BE2C (cell line): ENCODE data around the gene MRGPRE. TPM values are rescaled to one million over a fixed set of nuclear protein-coding genes. Genes with fewer than 3 reads are reported as not detected.
"Not testable (repeated sequence)": the region's sequence is repeated elsewhere in the genome, so short reads cannot be mapped to it uniquely, and the experiment has no call there.

Experiments used
- DNase-seq: peaks from one replicate; pipeline ENCODE4 v3.0.0-alpha.2; 2020
- H3K27me3 ChIP-seq: fragments of 250-450 bp; sonication (Bioruptor Pico); 2 replicates; pipeline ENCODE4 v1.5.1; 2020; ENCODE audit warnings: mild to moderate bottlenecking
- H3K36me3 ChIP-seq: fragments of 250-450 bp; sonication (Bioruptor Pico); 2 replicates; pipeline ENCODE4 v1.5.1; 2020; ENCODE audit warnings: mild to moderate bottlenecking
- H3K4me1 ChIP-seq: fragments of 250-450 bp; sonication (Bioruptor Pico); 2 replicates; pipeline ENCODE4 v1.5.1; 2020
- H3K4me3 ChIP-seq: 2 replicates; pipeline ENCODE4 v1.5.1; 2011; ENCODE audit warnings: low read depth, low read length
- H3K9me3 ChIP-seq: fragments of 250-450 bp; sonication (Bioruptor Pico); 2 replicates; pipeline ENCODE4 v1.5.1; 2020
- polyA plus RNA-seq: library from polyadenylated mRNA; unstranded; fragments of >200 nt; gene quantifications from one replicate; pipeline ENCODE4 v1.2.1, GENCODE V29; 2012; ENCODE audit warnings: low read depth, missing spikeins; ENCODE audit not compliant: insufficient read length, insufficient read depth
- TF ChIP-seq, protein P1 (sequence below): IDR thresholded peaks from 2 replicates; pipeline ENCODE4 v1.5.1; 2012; ENCODE audit warnings: mild to moderate bottlenecking, low read depth, low read length

The MRGPRE gene, protein sequence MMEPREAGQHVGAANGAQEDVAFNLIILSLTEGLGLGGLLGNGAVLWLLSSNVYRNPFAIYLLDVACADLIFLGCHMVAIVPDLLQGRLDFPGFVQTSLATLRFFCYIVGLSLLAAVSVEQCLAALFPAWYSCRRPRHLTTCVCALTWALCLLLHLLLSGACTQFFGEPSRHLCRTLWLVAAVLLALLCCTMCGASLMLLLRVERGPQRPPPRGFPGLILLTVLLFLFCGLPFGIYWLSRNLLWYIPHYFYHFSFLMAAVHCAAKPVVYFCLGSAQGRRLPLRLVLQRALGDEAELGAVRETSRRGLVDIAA
- 1.0 TPM for polyA plus RNA-seq

DNA sequence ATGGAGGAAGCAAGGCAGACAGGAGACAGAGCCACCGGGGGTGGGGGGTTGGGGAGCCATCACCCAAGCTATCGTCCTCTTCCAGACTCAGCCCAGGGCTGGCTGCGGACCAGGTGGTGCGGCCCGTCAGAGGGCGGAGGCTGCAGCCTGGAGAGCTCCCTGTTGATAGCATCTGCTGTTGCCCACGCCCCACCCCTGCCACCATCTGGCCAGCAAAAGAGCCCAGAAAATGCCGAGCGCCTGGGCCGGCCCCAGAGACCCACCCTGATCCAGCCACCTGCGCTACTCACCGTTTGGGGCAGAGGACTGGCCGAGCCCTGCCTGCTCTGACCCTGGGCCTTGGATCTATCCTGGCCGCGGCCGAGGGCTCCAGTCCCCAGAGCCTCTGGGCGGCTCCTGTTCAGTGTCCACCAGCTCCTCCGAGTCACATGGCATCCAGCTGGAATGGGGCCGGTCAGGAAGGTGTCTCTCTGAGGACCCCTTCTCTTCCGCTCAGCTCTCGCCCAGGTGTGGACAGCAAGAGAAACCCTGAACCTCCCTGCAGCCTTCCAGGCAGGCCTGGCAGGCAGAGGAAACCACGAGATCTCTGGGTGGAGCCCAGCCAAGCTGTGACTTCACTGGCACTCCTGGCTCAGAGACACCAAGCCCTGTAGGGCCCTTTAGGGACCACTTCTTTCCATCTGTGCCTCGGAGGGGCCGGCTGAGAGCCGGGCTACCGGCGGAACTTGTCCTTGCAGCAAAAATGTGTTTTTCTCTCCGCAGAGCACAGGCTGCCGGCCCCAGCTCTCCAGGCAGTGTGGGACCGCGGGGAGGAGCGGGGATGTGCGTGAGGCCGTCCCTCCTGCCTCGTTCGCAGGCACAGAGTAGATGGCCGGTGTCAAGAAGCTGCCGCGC, at the start of gene MRGPRE:
MRGPRE (minus strand) TSS at position 567 of the 894 bp plus-strand sequence. CDS start 3,618 bp downstream, outside the sequence.
- Histone ChIP-seq H3K4me1 (no peaks in the 10 kb centered on the region), H3K9me3 (no peaks in the 10 kb centered on the region), H3K4me3 (no peak within 1 kb of the TSS), H3K27me3 (no peaks in the 10 kb centered on the region), H3K36me3 (no peaks in the 10 kb centered on the region)
- TF ChIP-seq, protein P1, sequence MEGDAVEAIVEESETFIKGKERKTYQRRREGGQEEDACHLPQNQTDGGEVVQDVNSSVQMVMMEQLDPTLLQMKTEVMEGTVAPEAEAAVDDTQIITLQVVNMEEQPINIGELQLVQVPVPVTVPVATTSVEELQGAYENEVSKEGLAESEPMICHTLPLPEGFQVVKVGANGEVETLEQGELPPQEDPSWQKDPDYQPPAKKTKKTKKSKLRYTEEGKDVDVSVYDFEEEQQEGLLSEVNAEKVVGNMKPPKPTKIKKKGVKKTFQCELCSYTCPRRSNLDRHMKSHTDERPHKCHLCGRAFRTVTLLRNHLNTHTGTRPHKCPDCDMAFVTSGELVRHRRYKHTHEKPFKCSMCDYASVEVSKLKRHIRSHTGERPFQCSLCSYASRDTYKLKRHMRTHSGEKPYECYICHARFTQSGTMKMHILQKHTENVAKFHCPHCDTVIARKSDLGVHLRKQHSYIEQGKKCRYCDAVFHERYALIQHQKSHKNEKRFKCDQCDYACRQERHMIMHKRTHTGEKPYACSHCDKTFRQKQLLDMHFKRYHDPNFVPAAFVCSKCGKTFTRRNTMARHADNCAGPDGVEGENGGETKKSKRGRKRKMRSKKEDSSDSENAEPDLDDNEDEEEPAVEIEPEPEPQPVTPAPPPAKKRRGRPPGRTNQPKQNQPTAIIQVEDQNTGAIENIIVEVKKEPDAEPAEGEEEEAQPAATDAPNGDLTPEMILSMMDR: no peak
- DNase-seq: peak; percentile 18

DNA sequence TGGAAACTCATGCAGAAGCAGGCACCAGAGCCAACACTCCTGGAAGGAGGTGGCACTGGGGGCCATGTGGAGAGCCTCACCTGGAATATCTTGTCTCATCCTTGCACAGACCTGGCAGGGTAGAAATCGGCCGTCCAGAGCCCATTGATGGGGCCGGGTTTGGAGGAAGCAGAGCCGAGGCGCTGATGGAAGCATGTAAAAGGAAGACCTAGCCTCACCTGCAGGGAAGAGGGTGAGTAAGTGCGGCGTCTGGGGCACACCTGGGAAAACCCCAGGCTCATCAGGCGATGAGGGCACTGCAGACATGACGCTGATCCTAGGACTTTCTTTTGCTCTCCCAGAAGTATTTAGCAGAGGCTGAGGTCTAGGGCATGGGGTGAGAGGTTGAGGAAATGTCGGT, 48.9 kb upstream of the MRGPRE start:
- H3K27me3 ChIP-seq, DNase-seq, H3K9me3 ChIP-seq, H3K4me3 ChIP-seq, H3K4me1 ChIP-seq, H3K36me3 ChIP-seq: not testable (repeated sequence)

DNA sequence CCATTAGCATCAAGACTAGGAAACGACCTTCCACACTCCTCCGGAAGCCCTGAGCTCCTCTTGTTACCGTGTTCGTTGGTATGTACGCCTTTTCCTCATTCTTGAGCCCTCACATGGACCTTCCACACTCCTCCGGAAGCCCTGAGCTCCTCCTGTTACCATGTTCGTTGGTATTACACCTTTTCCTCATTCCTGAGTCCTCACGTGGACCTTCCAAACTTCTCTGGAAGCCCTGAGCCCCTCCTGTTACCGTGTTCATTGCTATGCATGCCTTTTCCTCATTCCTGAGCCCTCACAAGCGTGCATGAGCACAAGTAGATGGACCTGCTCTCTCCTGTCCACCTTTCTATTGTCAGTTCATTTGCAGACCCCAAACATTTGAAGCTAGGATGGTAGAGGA, 48.4 kb upstream of the MRGPRE start:
- not testable (repeated sequence) for DNase-seq, H3K9me3 ChIP-seq, H3K36me3 ChIP-seq, H3K27me3 ChIP-seq, H3K4me3 ChIP-seq, H3K4me1 ChIP-seq

DNA sequence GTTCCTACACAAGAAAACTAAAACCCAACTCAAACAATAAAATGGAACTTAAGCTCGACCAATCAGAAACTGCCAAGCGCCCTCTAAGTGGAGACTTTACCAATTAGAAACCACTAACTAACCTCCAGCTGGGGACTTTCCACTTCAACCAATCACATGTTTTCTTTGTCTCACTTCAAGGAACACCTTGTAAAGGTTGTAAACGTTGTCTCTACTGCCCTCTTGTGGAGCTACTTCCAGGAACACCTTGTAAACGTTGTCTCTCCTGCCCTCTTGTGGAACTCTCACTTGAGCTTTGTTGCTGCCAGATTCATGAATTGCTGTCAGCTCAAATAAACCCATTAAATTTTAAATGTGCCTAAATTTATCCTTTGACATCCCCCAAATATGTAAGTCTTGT, 46.7 kb upstream of the MRGPRE start:
- H3K27me3 ChIP-seq, H3K9me3 ChIP-seq, DNase-seq, H3K36me3 ChIP-seq, H3K4me1 ChIP-seq, H3K4me3 ChIP-seq: not testable (repeated sequence)

DNA sequence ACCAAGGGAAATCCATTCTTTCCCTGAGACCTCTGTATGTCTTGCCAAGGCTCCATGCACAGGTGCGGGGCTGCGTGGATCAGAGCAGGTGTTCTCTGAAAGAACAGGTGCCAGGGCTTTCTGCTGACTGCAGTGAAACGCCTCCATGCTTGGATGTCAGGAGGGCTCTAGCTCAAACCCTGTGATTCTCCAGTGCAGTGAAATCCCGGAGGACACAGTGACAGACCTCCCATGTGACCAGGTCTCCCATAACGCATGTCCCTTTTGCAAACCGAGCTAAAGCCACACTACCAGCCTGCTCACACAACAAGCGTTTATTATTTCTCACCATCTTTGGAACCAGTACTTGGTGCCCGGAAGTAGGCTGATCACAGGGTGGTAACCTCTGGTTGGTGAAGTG, 41.4 kb upstream of the MRGPRE start:
- H3K36me3 ChIP-seq, DNase-seq, H3K4me1 ChIP-seq, H3K4me3 ChIP-seq, H3K27me3 ChIP-seq, H3K9me3 ChIP-seq: not testable (repeated sequence)

DNA sequence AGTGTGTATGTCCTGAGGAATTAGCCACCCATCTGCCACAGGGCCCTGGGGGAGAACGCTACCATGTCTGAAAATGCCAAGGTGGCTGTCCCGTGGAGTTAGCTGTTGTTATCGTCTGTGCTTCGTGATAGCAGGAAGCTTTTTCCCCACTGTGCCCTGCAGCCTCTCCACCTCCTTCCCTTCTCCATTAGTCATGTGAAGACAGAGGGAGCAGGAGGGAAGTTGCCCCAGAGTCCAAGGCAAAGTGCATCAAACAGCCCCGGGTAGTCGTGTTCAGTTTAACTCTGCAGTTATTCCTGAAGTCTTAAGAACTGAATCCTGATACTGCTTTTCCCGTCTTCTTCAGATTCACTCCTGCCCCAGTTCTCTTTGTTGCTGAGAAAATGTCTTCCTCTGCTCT, 30.3 kb upstream of the MRGPRE start:
- not testable (repeated sequence) for H3K4me3 ChIP-seq, H3K9me3 ChIP-seq, H3K4me1 ChIP-seq, H3K36me3 ChIP-seq, H3K27me3 ChIP-seq, DNase-seq

DNA sequence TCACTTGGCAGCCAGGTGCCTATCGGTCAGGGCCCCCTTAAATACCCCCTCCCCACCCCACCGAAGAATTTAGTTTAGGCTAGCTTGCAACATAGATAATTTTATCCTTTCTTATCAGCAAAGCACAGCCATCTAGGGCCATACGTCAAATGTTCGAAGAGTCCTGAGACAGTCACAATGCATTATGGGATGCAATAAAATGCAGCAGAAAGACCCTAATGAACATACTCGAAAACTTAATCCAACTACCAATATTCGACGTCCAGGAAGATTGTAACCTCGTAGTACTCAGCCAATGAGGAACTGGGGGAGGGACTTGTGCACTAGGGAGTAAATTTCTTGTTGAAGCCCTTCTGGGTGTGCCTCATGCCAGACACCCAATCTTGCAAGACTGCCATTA, 29.6 kb upstream of the MRGPRE start:
- H3K4me1 ChIP-seq, H3K4me3 ChIP-seq, DNase-seq, H3K9me3 ChIP-seq, H3K27me3 ChIP-seq, H3K36me3 ChIP-seq: not testable (repeated sequence)

DNA sequence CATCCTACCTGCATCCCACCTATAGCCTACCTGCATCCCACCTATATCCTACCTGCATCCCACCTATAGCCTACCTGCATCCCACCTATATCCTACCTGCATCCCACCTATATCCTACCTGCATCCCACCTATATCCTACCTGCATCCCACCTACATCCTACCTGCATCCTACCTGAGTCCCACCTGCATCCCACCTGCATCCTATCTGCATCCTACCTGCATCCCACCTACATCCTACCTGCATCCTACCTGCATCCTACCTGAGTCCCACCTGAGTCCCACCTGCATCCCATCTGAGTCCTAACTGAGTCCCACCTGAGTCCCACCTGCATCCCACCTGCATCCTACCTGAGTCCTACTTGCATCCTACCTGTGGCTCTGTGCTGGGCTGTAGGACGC, 25.3 kb upstream of the MRGPRE start:
- H3K27me3 ChIP-seq, H3K36me3 ChIP-seq, H3K4me1 ChIP-seq, DNase-seq, H3K9me3 ChIP-seq, H3K4me3 ChIP-seq: not testable (repeated sequence)

DNA sequence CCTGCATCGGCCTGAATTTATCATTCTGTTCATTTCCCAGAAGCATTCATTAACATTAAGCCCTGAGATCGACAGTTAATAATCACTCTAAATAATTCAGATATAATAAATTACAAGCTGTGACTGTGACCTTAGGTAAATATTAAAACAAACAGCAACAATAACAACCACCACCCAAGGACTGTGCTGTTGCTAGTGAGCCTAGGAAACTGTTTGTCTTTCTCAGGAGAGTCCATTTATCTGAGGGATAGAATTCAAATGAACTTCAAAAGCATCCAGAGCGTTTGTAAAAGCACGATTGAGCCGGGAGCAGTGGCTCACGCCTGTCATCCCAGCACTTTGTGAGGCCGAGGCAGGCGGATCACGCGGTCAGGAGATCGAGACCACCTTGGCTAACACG, 23.0 kb upstream of the MRGPRE start:
- not testable (repeated sequence) for H3K27me3 ChIP-seq, H3K9me3 ChIP-seq, DNase-seq, H3K4me1 ChIP-seq, H3K4me3 ChIP-seq, H3K36me3 ChIP-seq

DNA sequence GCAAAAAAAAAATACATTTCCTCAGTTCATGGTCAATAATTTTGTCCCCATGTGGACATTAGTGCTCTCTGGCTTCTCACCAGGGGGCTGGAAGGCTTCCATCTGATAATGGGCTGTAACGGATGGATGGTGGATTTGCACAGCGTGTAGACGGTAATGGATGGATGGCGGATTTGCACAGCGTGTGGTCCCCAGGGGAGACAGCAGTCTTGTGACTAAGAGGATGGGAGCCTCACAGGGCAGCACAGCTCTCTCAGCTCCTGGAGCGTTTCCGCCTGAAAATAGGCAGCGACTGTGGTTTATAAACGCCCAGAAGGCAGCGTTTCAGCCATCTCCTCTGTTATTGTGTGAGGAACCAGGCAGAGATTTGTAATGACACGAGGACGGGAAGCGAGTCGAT, 22.6 kb upstream of the MRGPRE start:
- H3K9me3 ChIP-seq, H3K4me3 ChIP-seq, H3K4me1 ChIP-seq, DNase-seq, H3K27me3 ChIP-seq, H3K36me3 ChIP-seq: not testable (repeated sequence)

DNA sequence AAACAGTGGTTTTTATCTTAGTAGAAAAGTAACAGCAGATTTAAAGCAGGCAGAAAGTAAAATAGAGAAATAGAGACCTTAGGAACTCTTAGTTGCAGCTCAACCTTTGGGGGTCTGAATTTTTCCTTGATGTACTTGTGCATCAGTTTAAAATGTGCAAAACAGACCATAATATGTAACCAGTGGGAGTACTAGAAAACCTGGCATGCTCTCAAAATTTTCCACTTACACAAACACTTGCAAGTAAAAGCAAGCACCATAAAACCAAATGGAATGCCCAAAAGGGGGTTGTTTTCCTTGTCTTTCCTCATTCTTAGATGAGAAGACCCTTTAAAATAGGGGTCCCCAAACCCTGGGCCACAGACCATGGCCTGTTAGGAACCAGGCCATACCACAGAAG, 12.9 kb upstream of the MRGPRE start:
- H3K27me3 ChIP-seq: no peaks in the 10 kb centered on the region

More for the DNA sequence above, 12.9 kb upstream of the MRGPRE start:
- DNase-seq: no peak
- Histone ChIP-seq H3K36me3 (no peaks in the 10 kb centered on the region), H3K4me3 (no peak overlapping the region), H3K4me1 (no peaks in the 10 kb centered on the region), H3K9me3 (no peaks in the 10 kb centered on the region)
- TF ChIP-seq, protein P1: no peak
